PC-9 (cell line): ENCODE results near the gene PRR5L. TPM values are rescaled to one million over a fixed set of nuclear protein-coding genes. Genes with fewer than 3 reads are reported as not detected.

ENCODE experiments used
- BruUV-seq: library from RNA; stranded (reverse); fragments of 400-500 nt; replicated peaks from 2 replicates; lab custom pipeline; 2021; lab: Mats Ljungman, UMichigan
- CTCF ChIA-PET: fragments of 300-600 bp; sonication (Branson Sonifier 250); formaldehyde crosslinking; loops from one replicate; lab custom pipeline; 2022; ENCODE audit warnings: antibody characterized with exemption; lab: Charles Lee
- POLR2A ChIA-PET: fragments of 300-600 bp; sonication (Branson Sonifier 250); formaldehyde crosslinking; loops from one replicate; lab custom pipeline; 2022; ENCODE audit warnings: antibody characterized with exemption; ENCODE audit not compliant: unreplicated experiment; lab: Charles Lee
- DNase-seq, 2 experiments: peaks; one replicate each; pipeline versions ENCODE4 v3.0.0 to v3.0.0-alpha.2; 2015 to 2022; ENCODE audit warnings: mixed read lengths in 1 of 2
- H2AFZ ChIP-seq: fragments of 200-600 bp; sonication (generic); 2 replicates; pipeline ENCODE4 v1.8.1; 2017; ENCODE audit warnings: antibody characterized with exemption
- H3F3A ChIP-seq: fragments of 200-600 bp; sonication (generic); 2 replicates; pipeline ENCODE4 v1.8.1; 2017; ENCODE audit warnings: antibody characterized with exemption, mild to moderate bottlenecking, low read depth; ENCODE audit not compliant: insufficient read depth
- H3K27ac ChIP-seq: fragments of 200-600 bp; sonication (generic); 2 replicates; pipeline ENCODE4 v1.6.1; 2016; ENCODE audit warnings: mixed run types
- H3K27me3 ChIP-seq: fragments of 200-600 bp; sonication (generic); 2 replicates; pipeline ENCODE4 v1.6.1; 2016; ENCODE audit warnings: low read depth, mixed run types; ENCODE audit not compliant: insufficient read depth
- H3K36me3 ChIP-seq: fragments of 200-600 bp; sonication (generic); 2 replicates; pipeline ENCODE4 v1.6.1; 2016; ENCODE audit warnings: low read depth, mixed run types
- H3K4me1 ChIP-seq: fragments of 200-600 bp; sonication (generic); replicated peaks from 2 replicates; pipeline ENCODE4 v1.6.1; 2016; ENCODE audit warnings: mixed run types; ENCODE audit not compliant: insufficient read depth
- H3K4me2 ChIP-seq: fragments of 200-600 bp; sonication (generic); 2 replicates; pipeline ENCODE4 v1.6.1; 2017; ENCODE audit warnings: mixed run types
- H3K4me3 ChIP-seq: fragments of 200-600 bp; sonication (generic); 2 replicates; pipeline ENCODE4 v1.6.1; 2016; ENCODE audit warnings: mixed run types
- H3K79me2 ChIP-seq: fragments of 200-600 bp; sonication (generic); 2 replicates; pipeline ENCODE4 v1.6.1; 2017; ENCODE audit warnings: low read depth, mixed run types
- H3K9me2 ChIP-seq: fragments of 200-600 bp; sonication (generic); 2 replicates; pipeline ENCODE4 v1.8.1; 2017; ENCODE audit warnings: mild to moderate bottlenecking; ENCODE audit not compliant: insufficient read depth
- H3K9me3 ChIP-seq: fragments of 200-600 bp; sonication (generic); 2 replicates; pipeline ENCODE4 v1.8.1; 2016; ENCODE audit warnings: low read depth; ENCODE audit not compliant: insufficient read depth
- H4K20me1 ChIP-seq: fragments of 200-600 bp; sonication (generic); 2 replicates; pipeline ENCODE4 v1.8.1; 2017; ENCODE audit not compliant: insufficient read depth
- CTCF ChIP-seq: fragments of 200-600 bp; sonication (generic); conservative IDR thresholded peaks from 2 replicates; pipeline ENCODE4 v1.6.1; 2017; ENCODE audit warnings: mixed run types, antibody characterized with exemption, mild to moderate bottlenecking, moderate library complexity
- EZH2 ChIP-seq: fragments of 200-600 bp; sonication (generic); IDR thresholded peaks from 2 replicates; pipeline ENCODE4 v1.8.0; 2017; ENCODE audit warnings: antibody characterized with exemption, low read depth
- intact Hi-C: fragments of 100-400 bp; cut with micrococcal nuclease; formaldehyde crosslinking; loops from one replicate; pipeline ENCODE4 v1.10.0; 2022; ENCODE audit not compliant: unreplicated experiment
- total RNA-seq: library from RNA; stranded (reverse); gene quantifications from 2 replicates; pipeline ENCODE4 v1.2.3, GENCODE V29; 2021

The PRR5L gene
- total RNA-seq, 1 experiment from 2014 or later: 5.1 TPM

- CTCF ChIA-PET: interaction anchor here (0.8 kb wide), 1 partner anchor 132 kb away, joined by 4 read pairs; no protein-coding TSS in a partner anchor
- 0 out of 2 replicates have a peak, but pooled peaks cover under 1% of the 10 kb centered on the region for H3F3A ChIP-seq
Observed at GRCh38 chr11:36346562-36347383, 50.7 kb downstream of the PRR5L start.

GRCh38 chr11:36347384-36347906 lies 51.4 kb downstream of the PRR5L start:
- Histone ChIP-seq H3K36me3 (no peaks in the 10 kb centered on the region), H3K4me3 (no peak overlapping the region), H3K4me2 (no peak overlapping the region), H3K9me2 (no peaks in the 10 kb centered on the region), H3K9me3 (no peaks in the 10 kb centered on the region), H3K79me2 (no peaks in the 10 kb centered on the region), H3F3A (0 out of 2 replicates have a peak, but pooled peaks cover 7% of the 10 kb centered on the region), H3K27me3 (no peaks in the 10 kb centered on the region), H3K27ac (no peak overlapping the region), H2AFZ (no peak overlapping the region), H4K20me1 (no peaks in the 10 kb centered on the region), H3K4me1 (no peaks in the 10 kb centered on the region)
- TF ChIP-seq EZH2 (no peak), CTCF (no peak)
- CTCF ChIA-PET: no interaction called here
- no peak for DNase-seq
- no TSS peak for BruUV-seq
- intact Hi-C loops: no loop called here
- POLR2A ChIA-PET: no interaction called here

More at GRCh38 chr11:36346562-36347383, 50.7 kb downstream of the PRR5L start:
- no TSS peak for BruUV-seq
- Histone ChIP-seq H3K27ac (no peak overlapping the region), H3K27me3 (no peaks in the 10 kb centered on the region), H3K36me3 (no peaks in the 10 kb centered on the region), H3K4me2 (no peak overlapping the region), H3K79me2 (no peaks in the 10 kb centered on the region), H3K4me1 (no peaks in the 10 kb centered on the region), H2AFZ (no peak overlapping the region), H4K20me1 (no peaks in the 10 kb centered on the region), H3K9me3 (no peaks in the 10 kb centered on the region), H3K9me2 (no peaks in the 10 kb centered on the region), H3K4me3 (no peak overlapping the region)
- TF ChIP-seq CTCF (no peak), EZH2 (no peak)
- POLR2A ChIA-PET: interaction anchor here (0.5 kb wide), 1 partner anchor 16 kb away, joined by 5 read pairs; no protein-coding TSS in a partner anchor
- no peak for DNase-seq
- intact Hi-C loops: no loop called here

- Histone ChIP-seq H3K36me3 (no peaks in the 10 kb centered on the region), H3K4me3 (no peak overlapping the region), H3K9me3 (no peaks in the 10 kb centered on the region), H4K20me1 (no peaks in the 10 kb centered on the region), H3K79me2 (no peaks in the 10 kb centered on the region), H3K4me1 (no peaks in the 10 kb centered on the region), H3K4me2 (no peak overlapping the region), H3K27ac (no peak overlapping the region), H3K27me3 (no peaks in the 10 kb centered on the region), H3K9me2 (no peaks in the 10 kb centered on the region), H3F3A (0 out of 2 replicates have a peak, but pooled peaks cover 8% of the 10 kb centered on the region), H2AFZ (no peak overlapping the region)
- TF ChIP-seq CTCF (no peak), EZH2 (no peak)
- no TSS peak for BruUV-seq
- CTCF ChIA-PET: no interaction called here
- no peak for DNase-seq
- intact Hi-C loops: no loop called here
- POLR2A ChIA-PET: interaction anchor here (0.7 kb wide), 1 partner anchor 819 kb away, joined by 19 read pairs; no protein-coding TSS in a partner anchor
Observed at GRCh38 chr11:36349351-36350136, 53.5 kb downstream of the PRR5L start.
